Dendritic cell treated with granulocyte-macrophage colony-stimulating factor and Interleukin-4, amounts not matched to agents 40 ng/mL and 50 ng/mL, for 4 days (primary cell): ENCODE measurements around the gene DUSP5.

Experiments
- H3K27ac Mint-ChIP-seq: one replicate; pipeline ENCODE4 v1.8.0; 2022; ENCODE audit warnings: mild to moderate bottlenecking, mixed read lengths
- H3K27me3 Mint-ChIP-seq: one replicate; pipeline ENCODE4 v1.8.0; 2022; ENCODE audit warnings: mild to moderate bottlenecking, mixed read lengths
- H3K36me3 Mint-ChIP-seq: one replicate; pipeline ENCODE4 v1.8.0; 2022; ENCODE audit warnings: low read depth, mixed read lengths
- H3K4me1 Mint-ChIP-seq: one replicate; pipeline ENCODE4 v1.8.0; 2022; ENCODE audit warnings: low read depth, mixed read lengths
- H3K4me3 Mint-ChIP-seq: one replicate; pipeline ENCODE4 v1.8.0; 2022; ENCODE audit warnings: mild to moderate bottlenecking, moderate library complexity, mixed read lengths
- H3K9me3 Mint-ChIP-seq: one replicate; pipeline ENCODE4 v1.8.0; 2022; ENCODE audit warnings: mixed read lengths
- intact Hi-C: fragments of 100-400 bp; cut with micrococcal nuclease; formaldehyde crosslinking; loops from one replicate; pipeline ENCODE4 v1.15.0; 2022

Gene DUSP5

DNA sequence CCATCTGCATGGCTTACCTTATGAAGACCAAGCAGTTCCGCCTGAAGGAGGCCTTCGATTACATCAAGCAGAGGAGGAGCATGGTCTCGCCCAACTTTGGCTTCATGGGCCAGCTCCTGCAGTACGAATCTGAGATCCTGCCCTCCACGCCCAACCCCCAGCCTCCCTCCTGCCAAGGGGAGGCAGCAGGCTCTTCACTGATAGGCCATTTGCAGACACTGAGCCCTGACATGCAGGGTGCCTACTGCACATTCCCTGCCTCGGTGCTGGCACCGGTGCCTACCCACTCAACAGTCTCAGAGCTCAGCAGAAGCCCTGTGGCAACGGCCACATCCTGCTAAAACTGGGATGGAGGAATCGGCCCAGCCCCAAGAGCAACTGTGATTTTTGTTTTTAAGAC is 12.4 kb downstream of the DUSP5 start:
- no peak overlapping the region for H3K4me3 Mint-ChIP-seq
- H3K9me3 Mint-ChIP-seq: no peaks in the 10 kb centered on the region
- peaks cover 7% of the 10 kb centered on the region for H3K27me3 Mint-ChIP-seq
- intact Hi-C loops: no loop called here
- H3K27ac Mint-ChIP-seq: no peak overlapping the region
- H3K36me3 Mint-ChIP-seq: peaks cover 97% of the 10 kb centered on the region
- peaks cover 83% of the 10 kb centered on the region for H3K4me1 Mint-ChIP-seq

DNA sequence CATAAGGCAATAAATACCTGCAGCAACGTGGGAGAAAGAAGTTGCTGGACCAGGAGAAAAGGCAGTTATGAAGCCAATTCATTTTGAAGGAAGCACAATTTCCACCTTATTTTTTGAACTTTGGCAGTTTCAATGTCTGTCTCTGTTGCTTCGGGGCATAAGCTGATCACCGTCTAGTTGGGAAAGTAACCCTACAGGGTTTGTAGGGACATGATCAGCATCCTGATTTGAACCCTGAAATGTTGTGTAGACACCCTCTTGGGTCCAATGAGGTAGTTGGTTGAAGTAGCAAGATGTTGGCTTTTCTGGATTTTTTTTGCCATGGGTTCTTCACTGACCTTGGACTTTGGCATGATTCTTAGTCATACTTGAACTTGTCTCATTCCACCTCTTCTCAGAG is 13.0 kb downstream of the DUSP5 start:
- Mint-ChIP-seq H3K27me3 (peaks cover 7% of the 10 kb centered on the region), H3K9me3 (no peaks in the 10 kb centered on the region), H3K36me3 (peaks cover 97% of the 10 kb centered on the region), H3K4me3 (no peak overlapping the region), H3K4me1 (peaks cover 77% of the 10 kb centered on the region), H3K27ac (no peak overlapping the region)
- intact Hi-C loops: no loop called here

GRCh38 chr10:110511734-110512449 is 14.2 kb downstream of the DUSP5 start:
- Mint-ChIP-seq H3K27me3 (peaks cover 6% of the 10 kb centered on the region), H3K4me3 (no peak overlapping the region), H3K9me3 (no peaks in the 10 kb centered on the region), H3K4me1 (peaks cover 69% of the 10 kb centered on the region), H3K27ac (no peak overlapping the region), H3K36me3 (peaks cover 85% of the 10 kb centered on the region)
- intact Hi-C loops: no loop called here

DNA sequence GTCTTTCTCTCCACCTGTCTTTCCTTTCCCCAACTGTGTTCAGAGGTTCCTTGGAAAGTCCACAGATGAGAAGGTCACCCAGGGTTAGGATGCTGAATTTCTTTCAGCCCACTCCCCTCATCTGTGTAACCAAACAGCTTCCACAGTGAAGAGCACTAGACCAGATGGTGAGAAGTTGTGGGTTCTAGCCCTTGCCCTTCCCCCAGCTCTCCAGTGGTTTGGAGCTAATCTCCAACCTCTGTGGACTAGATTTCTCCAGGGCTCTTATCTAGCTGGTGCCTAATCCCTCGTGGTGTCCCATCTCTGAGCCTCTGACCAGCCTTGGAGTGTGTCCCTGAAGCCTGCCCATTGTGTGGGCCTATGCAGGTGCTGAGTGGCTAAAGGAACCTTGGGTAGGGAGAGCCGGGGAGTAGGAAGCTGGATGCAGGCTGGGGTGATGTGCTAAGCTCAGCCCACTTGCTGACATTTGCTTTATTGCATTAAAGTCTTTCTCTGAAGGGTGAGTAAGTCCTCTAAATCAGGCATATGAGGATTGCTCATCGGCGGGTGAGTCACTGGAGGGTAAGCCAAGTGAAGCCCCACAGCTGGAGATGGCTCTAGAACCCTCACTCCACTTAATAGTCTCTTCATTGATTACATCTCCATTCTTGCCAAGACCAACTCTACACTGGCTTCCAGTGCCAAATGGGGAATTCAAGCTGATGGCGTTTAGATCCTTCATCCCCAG is 14.9 kb downstream of the DUSP5 start:
- intact Hi-C loops: no loop called here
- peaks cover 64% of the 10 kb centered on the region for H3K4me1 Mint-ChIP-seq
- H3K27me3 Mint-ChIP-seq: peaks cover 3% of the 10 kb centered on the region
- no peak overlapping the region for H3K27ac Mint-ChIP-seq
- H3K36me3 Mint-ChIP-seq: peaks cover 78% of the 10 kb centered on the region
- no peaks in the 10 kb centered on the region for H3K9me3 Mint-ChIP-seq
- H3K4me3 Mint-ChIP-seq: no peak overlapping the region

GRCh38 chr10:110513949-110514348 is 16.2 kb downstream of the DUSP5 start:
- Mint-ChIP-seq H3K27ac (no peak overlapping the region), H3K9me3 (no peaks in the 10 kb centered on the region), H3K27me3 (no peaks in the 10 kb centered on the region), H3K36me3 (peaks cover 65% of the 10 kb centered on the region), H3K4me3 (no peak overlapping the region), H3K4me1 (peaks cover 51% of the 10 kb centered on the region)
- intact Hi-C loops: no loop called here

GRCh38 chr10:110514848-110515247 is 17.1 kb downstream of the DUSP5 start:
- H3K27me3 Mint-ChIP-seq: no peaks in the 10 kb centered on the region
- no peak overlapping the region for H3K27ac Mint-ChIP-seq
- intact Hi-C loops: no loop called here
- no peak overlapping the region for H3K4me3 Mint-ChIP-seq
- no peaks in the 10 kb centered on the region for H3K9me3 Mint-ChIP-seq
- peaks cover 56% of the 10 kb centered on the region for H3K36me3 Mint-ChIP-seq
- H3K4me1 Mint-ChIP-seq: peaks cover 45% of the 10 kb centered on the region

- Mint-ChIP-seq H3K27ac (no peak overlapping the region), H3K27me3 (no peaks in the 10 kb centered on the region), H3K36me3 (peaks cover 35% of the 10 kb centered on the region), H3K4me1 (peaks cover 24% of the 10 kb centered on the region), H3K4me3 (no peak overlapping the region), H3K9me3 (no peaks in the 10 kb centered on the region)
- intact Hi-C loops: no loop called here
Observed at GRCh38 chr10:110516815-110517492, 19.2 kb downstream of the DUSP5 start.

DNA sequence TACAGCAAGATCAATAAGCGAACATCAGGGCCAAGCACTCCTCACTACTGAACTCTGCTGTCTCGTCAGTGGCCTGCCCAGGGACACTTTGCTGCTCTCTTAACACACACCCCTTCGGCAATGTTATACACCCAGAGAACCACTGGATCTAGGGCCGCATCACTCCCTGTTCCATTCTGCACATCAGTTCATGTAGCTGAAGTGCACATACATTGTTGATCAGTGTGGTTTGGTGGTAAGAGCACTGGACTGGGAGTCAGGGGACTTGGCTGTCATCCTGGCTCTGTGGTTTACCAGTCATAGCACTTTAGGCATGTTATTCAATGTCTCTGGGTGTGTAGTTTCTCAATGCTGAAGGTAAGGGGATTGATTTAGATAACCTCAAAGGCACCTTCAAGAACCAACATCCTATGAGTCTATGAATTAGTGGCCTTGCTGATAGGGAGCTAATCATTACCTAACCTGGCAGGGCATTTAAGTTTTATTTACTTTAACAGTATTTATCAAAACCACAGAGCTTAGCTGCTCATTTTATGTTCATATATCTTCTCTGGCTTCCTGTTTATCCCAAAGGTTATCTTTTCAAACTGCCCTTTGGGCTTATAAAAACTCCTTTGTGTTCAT is 24.8 kb downstream of the DUSP5 start:
- Mint-ChIP-seq H3K4me1 (peaks cover 34% of the 10 kb centered on the region), H3K27ac (no peak overlapping the region), H3K36me3 (no peaks in the 10 kb centered on the region), H3K4me3 (no peak overlapping the region), H3K27me3 (peaks cover 17% of the 10 kb centered on the region), H3K9me3 (no peaks in the 10 kb centered on the region)
- intact Hi-C loops: no loop called here

- Mint-ChIP-seq H3K36me3 (no peaks in the 10 kb centered on the region), H3K27ac (no peak overlapping the region), H3K27me3 (peaks cover 24% of the 10 kb centered on the region), H3K4me3 (no peak overlapping the region), H3K9me3 (no peaks in the 10 kb centered on the region), H3K4me1 (peaks cover 44% of the 10 kb centered on the region)
- intact Hi-C loops: no loop called here
Observed at GRCh38 chr10:110523736-110524135, 26.0 kb downstream of the DUSP5 start.

- Mint-ChIP-seq H3K27ac (no peak overlapping the region), H3K9me3 (no peaks in the 10 kb centered on the region), H3K4me1 (peaks cover 49% of the 10 kb centered on the region), H3K27me3 (peaks cover 28% of the 10 kb centered on the region), H3K4me3 (no peak overlapping the region), H3K36me3 (no peaks in the 10 kb centered on the region)
- intact Hi-C loops: no loop called here
Observed at GRCh38 chr10:110524179-110524858, 26.6 kb downstream of the DUSP5 start.

GRCh38 chr10:110524859-110525232 is 27.1 kb downstream of the DUSP5 start:
- peaks cover 53% of the 10 kb centered on the region for H3K4me1 Mint-ChIP-seq
- H3K9me3 Mint-ChIP-seq: no peaks in the 10 kb centered on the region
- H3K27me3 Mint-ChIP-seq: peaks cover 32% of the 10 kb centered on the region
- no peaks in the 10 kb centered on the region for H3K36me3 Mint-ChIP-seq
- H3K4me3 Mint-ChIP-seq: no peak overlapping the region
- no peak overlapping the region for H3K27ac Mint-ChIP-seq
- intact Hi-C loops: no loop called here

- no peak overlapping the region for H3K4me3 Mint-ChIP-seq
- intact Hi-C loops: no loop called here
- peaks cover 38% of the 10 kb centered on the region for H3K27me3 Mint-ChIP-seq
- no peak overlapping the region for H3K27ac Mint-ChIP-seq
- peaks cover 60% of the 10 kb centered on the region for H3K4me1 Mint-ChIP-seq
- no peaks in the 10 kb centered on the region for H3K36me3 Mint-ChIP-seq
- H3K9me3 Mint-ChIP-seq: no peaks in the 10 kb centered on the region
Observed at GRCh38 chr10:110525349-110526260, 27.9 kb downstream of the DUSP5 start.

- intact Hi-C loops: no loop called here
- Mint-ChIP-seq H3K9me3 (no peaks in the 10 kb centered on the region), H3K27ac (no peak overlapping the region), H3K36me3 (no peaks in the 10 kb centered on the region), H3K4me3 (no peak overlapping the region), H3K4me1 (peaks cover 60% of the 10 kb centered on the region), H3K27me3 (peaks cover 45% of the 10 kb centered on the region)
Observed at GRCh38 chr10:110527731-110528171, 30.0 kb downstream of the DUSP5 start.
